GDM1 (cell line): ENCODE data around the gene HNRNPA3.
A peak's percentile ranks its signal among the peaks of the same experiment; 100 is the strongest.
"Not testable (repeated sequence)": the region's sequence is repeated elsewhere in the genome, so short reads cannot be mapped to it uniquely, and the experiment has no call there.

Experiments used
- DNase-seq: peaks from one replicate; lab custom pipeline; 2025; lab: John Stamatoyannopoulos, UW

Gene HNRNPA3

DNA sequence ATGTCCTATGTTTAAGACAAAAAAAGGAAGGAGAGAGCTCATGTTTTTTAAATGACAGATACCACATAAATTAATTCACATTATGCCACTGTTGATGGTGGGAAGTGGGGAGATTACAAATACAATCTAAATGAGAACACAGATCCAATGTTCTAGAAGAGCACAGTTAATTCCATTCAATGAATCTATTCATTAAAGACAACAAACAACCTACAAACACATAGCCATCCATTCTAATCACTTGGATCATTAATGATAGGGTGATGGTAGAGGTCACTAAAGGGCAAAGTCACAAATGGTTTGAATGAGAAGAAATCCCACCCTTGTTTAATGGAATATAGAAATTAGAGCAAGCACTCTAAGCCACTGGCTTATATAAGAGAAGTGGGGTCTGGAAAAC lies 21.7 kb downstream of the HNRNPA3 start:
- DNase-seq = no peak

- DNase-seq = no peak
These were observed 23.4 kb downstream of the HNRNPA3 start for GRCh38 chr2:177235855-177236437.

DNA sequence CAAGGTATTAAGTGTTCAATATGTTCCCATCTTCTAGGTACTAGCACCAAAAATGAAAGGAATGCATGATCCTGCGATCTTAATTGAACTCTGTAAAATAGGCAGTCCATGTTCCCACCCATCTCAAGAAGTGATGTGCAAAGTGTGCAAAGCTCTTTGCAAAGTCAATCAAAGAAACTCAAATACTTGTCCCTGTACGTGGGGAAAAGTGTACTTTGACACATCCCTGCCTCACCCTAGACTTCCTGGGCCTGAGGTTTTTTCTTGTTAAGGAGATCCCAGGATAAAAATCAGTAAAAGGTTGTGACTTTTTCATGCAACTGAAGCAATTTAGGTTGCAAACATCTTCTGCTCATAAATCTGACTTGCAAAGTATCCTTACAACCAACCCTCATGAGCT lies 25.3 kb downstream of the HNRNPA3 start:
- DNase-seq = no peak

- DNase-seq = no peak
These were observed 26.5 kb downstream of the HNRNPA3 start for GRCh38 chr2:177239053-177239452.

GRCh38 chr2:177239932-177240630 lies 27.5 kb downstream of the HNRNPA3 start:
- DNase-seq = peak; percentile 69

GRCh38 chr2:177241711-177242120 lies 29.1 kb downstream of the HNRNPA3 start:
- DNase-seq = no peak

DNA sequence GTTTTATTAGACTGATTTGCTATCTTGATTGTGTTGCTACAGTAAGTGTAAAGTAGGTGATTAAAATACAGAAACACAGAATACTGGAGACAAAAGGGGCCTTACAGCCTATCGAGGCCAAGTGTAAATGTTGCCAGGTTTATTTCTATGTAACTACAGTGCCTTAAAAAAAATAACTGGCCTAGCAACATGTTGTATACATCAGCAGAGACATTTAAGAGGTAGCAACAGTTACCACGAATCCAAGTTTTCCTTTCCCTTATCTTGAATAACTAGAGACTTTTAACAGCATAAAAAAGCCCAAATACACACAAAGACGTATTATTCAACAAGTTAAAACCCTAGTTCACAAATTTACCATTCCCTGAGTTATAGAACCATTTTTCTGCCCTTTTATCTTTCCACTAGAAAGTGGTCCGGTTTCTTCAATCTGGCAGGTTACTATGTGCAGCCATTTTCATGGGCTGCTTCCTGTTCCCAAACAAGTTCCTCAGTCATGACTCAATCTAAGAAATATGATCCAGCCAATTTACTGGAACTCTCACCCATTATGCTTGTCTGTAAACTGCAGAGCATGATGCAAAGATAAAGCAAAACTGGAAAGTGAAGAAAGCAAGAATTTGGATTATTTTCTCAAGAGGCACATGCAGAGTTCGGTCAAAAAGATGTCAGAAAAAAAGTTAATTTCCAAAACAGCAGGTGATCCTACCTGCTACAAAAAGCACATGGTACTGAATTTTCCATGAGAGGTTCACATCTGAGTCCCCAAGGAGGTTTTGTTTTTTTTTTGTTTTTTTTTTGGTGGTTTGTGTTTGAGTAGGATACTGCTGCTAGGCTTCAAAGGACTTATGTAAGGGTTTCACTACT lies 29.8 kb downstream of the HNRNPA3 start:
- no peak for DNase-seq

- DNase-seq = no peak
These were observed 30.5 kb downstream of the HNRNPA3 start for GRCh38 chr2:177243073-177243472.

DNA sequence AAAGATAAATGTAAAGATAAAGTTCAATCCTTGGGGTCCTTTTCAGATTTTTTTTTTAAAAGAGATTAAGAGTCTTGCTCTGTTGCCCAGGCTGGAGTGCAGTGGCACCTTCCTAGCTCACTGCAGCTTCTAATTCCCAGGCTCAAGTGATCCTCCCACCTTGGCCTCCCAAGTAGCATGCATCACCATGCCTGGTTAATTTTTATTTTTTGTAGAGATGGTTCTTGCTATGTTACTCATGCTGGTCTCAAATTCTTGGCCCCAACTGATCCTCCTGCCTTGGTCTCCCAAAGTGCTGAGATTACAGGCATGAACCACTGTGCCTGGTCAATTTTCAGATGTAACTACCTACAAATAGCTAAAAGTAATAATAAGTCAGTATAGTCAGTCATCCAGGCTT lies 30.9 kb downstream of the HNRNPA3 start:
- DNase-seq = no peak

- no peak for DNase-seq
These were observed 31.7 kb downstream of the HNRNPA3 start for GRCh38 chr2:177244244-177244771.

- DNase-seq = no peak
These were observed 32.4 kb downstream of the HNRNPA3 start for GRCh38 chr2:177245010-177245422.

GRCh38 chr2:177246000-177246399 lies 33.4 kb downstream of the HNRNPA3 start:
- DNase-seq = no peak

GRCh38 chr2:177246523-177247030 lies 34.0 kb downstream of the HNRNPA3 start:
- DNase-seq = not testable (repeated sequence)

- DNase-seq = no peak
These were observed 35.2 kb downstream of the HNRNPA3 start for GRCh38 chr2:177247693-177248262.

DNA sequence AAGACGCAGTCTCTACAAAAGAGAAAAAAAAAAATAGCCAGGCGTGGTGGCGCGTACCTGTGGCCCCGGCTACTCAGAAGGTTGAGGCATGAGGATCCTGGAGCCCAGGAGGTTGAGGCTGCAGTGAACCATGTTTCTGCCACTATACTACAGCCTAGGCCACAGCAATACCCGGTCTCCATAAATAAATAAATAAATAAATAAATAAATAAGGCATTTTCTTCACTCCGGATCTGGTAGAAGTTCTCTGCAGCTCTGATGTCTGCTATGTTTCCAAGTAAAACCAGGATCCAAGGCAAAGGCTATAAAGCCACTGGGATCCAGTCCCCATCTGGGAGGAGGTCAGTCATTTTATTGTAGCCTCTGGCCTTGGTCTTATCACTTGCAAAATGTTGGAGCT lies 36.4 kb downstream of the HNRNPA3 start:
- no peak for DNase-seq

- no peak for DNase-seq
These were observed 37.9 kb downstream of the HNRNPA3 start for GRCh38 chr2:177250461-177250860.

DNA sequence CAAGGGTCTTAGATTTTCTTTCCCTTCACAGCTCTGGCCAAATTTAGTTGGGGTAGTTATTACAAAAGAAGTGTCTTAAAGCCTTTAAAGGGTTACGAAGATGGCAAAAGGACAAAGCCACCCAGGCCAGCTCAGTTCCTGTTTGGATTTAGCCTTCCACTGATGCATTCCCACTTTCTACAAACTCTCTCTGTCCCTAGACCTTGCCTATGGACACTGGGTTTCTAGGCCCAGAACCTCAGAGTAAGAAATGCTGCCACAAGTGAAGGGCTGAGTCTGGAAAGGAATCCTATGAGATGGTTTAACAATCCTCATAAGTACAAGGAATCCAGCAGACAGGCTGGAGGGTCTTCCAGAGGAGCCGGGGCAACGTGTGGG lies 38.6 kb downstream of the HNRNPA3 start:
- no peak for DNase-seq

DNA sequence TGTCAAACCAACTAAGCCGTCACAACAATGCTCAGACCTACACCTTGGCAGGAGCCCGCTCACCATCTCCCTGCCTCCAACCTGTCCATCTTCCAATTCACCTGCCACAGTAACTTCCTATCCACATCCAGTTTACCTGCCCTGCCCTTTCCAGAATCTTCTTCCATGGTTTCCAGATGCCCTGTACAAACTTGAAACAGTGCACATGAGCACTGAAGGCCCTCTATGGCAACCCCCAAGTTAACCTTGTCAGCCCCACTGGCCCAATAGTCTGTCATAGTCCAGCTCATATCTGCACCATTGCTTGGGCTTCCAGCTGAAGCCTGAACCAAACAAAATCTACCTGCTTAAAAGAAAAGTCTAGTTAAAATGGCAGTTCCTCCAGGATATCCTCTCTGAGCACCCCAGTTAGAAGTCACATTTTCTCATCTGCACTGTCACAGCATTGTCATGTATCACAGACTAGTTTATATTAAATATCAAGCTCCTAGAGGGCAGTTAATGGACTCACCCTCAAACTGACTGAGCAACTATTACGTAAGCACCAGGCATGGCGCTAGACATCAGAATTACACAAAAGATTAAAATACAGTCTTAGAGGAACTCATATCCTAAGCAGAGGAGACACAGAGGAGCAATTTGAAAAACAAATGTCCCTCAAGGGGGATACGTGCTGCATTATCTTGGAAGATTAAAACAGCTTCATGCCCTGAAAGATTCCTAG lies 40.4 kb downstream of the HNRNPA3 start:
- DNase-seq = no peak

DNA sequence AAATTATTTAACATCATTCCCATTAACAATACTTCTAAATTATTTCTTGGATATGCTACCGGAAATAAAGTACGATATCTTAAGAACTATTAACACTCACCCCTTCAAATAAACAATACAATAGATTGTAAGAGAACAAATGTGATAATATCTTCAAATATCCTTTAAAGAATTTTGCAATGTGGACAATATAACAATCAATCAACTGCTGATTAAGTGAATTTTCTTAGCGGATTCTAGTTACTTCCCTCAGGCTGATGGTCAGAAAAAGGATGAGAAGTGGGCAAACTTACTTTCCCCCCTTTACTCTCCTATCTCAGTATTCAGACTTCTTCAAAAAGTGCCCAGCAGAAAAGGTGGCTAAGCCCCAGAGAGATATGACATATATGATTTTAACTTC lies 41.1 kb downstream of the HNRNPA3 start:
- no peak for DNase-seq

DNA sequence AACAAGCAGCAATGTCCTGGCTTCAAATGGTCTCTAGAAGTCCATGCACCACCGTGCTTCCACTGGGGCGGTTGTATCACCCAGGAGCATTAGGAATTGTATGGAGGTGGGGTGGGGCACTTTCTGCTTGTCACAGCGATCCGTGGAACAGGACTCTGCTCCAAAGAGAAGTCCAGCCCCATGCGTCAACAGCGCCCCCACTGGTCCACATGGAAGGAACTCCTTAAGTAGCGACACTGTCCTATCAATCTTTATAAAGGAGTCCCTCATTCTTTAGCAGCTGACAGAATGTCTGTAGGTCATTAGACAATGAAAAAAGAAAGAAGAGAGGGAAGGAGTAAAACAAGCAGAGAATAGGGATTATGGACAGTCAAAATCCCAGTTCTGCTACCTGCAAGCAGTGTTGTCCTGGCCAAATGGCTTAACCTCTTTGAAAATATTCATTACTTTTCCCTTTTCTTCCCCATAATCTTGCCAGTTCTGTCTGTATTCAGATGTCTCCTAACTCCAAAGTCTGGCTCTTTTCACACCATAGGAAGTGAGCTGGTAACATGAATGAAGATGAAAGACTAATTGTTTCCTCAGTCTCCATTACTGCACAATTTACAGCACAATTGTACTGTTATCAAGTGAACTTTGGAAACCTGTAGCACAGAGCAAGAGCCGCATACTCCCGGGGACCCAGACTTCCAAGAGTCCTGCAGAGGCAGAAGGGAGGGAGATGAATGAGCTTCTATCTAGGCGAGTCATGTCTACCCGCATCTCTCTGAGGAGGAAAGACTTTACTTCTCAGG lies 42.0 kb downstream of the HNRNPA3 start:
- no peak for DNase-seq

GRCh38 chr2:177255227-177255601 lies 42.6 kb downstream of the HNRNPA3 start:
- no peak for DNase-seq
